Central memory CD4-positive, alpha-beta T cell (primary cell): ENCODE data around the gene DHX38.

Experiments
- DNase-seq: peaks from one replicate; pipeline ENCODE4 v3.0.0; 2022

The DHX38 gene

DNA sequence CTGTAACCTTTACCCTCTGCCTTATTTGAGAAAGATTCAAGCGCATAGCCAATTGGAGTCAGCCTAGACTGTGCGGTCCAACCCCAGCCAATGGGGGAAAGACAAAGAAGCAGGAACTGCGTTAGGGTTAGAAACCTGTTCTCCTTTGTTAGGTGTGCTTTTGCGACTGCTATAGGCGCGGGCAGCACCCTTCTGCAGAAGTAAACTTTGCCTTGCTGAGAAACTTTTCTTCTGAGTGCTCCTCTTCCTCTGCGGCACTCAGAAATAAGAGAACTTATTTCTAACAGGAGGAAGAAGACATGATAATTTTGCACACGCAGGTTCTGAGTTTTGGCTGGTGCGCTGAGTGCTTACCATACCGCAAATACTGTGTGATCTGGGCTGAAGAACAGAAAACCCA is 9.2 kb upstream of the DHX38 start:
- no peak for DNase-seq

DNA sequence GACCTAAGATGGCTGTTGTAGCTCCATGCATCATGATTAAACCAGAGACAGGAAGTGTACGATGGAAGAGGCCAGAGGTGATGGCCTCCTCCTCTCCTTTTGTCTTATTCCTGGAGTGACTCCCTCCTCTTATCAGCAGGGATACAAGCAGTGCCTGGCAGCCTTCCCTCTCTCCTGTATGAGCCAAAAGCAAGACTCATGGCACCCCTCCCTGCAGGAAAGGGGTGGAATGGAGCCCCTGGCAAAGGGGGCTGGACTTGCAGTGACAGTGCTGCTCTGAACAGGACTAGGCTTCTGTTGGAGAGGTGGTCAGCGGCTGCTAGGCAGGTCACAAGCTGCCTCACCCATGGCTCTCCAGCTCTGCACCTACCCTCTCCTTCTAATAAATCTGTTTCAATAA is 8.6 kb upstream of the DHX38 start:
- DNase-seq, result no peak

DNA sequence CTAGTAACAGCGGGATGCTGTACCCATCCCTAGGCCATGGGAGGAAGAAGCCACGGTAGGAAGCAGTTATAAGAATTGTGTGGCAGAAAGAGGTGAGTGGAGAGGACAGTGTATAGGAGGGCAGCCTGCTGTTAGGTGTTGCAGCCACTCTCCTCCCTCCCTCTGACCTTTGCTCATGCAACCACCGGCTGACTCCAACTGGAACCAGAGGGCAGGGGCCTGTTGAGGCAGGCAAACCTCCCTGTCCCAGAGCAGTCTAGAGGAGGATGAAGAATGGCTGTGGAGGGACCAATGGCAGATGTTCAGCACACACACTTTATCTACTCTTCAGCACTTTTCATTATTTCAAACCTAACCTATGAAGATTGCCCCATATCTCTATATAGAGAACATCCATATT is 2.4 kb upstream of the DHX38 start:
- DNase-seq, result no peak

DNA sequence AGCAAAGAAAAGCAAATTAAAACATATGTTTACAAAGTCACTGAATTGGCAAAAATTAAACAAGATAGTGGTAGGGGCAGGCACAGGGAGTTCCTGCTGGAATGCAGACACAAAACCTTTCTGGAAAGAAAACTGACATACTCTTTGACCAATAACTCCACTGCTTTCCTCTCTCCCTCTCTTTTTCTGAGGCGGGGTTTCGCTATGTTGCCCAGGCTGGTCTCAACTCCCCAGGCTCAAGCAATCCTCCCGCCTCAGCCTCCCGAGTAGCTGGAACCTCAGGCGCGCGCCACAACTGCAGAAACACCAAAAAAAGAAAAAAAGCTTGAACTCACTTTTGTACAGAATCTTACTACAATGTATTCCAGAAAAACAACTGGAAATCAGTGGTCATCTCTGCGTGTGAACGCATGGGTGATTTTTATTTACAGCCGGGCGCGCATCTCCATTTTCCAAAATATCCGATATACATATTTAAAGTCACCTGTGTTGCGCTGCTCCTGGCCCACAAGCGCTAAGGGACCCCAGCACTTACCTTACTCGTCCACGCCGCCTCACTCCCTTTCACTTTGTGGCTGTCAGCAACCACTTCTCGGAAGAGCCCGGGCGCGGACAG is 707 bp upstream of the DHX38 start:
- DNase-seq, result no peak

DNA sequence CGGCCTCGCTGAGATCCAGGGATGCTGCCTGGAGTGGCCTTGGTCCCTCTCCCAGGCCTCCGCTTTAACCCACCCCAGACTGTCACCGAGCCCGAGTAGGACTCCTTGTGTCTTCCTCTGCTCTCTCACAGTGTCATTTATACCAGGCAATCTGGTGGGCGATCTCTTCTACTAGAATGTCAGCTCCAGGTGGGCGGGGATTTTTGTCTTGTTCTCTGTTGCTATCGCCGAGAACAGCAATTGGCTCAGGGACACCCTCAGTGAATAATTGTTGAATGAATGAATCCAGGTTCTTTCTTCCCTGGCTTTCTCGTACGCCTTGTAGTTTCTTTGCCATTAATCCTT is 591 bp downstream of the DHX38 start:
- DNase-seq, result no peak

DNA sequence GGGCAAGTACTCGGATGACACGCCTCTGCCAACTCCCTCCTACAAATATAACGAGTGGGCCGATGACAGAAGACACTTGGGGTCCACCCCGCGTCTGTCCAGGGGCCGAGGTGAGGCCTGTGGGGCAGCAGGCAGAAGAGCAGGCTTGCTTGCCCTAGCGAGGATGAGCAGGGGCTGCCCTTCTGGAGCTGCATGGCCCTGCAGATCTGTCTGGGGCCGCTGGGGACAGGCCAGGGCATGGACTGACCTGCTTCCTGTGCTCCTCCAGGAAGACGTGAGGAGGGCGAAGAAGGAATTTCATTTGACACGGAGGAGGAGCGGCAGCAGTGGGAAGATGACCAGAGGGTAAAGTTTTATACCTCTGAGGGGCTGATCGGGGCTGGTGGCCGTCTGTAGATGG is 5.3 kb downstream of the DHX38 start:
- DNase-seq, result no peak

DNA sequence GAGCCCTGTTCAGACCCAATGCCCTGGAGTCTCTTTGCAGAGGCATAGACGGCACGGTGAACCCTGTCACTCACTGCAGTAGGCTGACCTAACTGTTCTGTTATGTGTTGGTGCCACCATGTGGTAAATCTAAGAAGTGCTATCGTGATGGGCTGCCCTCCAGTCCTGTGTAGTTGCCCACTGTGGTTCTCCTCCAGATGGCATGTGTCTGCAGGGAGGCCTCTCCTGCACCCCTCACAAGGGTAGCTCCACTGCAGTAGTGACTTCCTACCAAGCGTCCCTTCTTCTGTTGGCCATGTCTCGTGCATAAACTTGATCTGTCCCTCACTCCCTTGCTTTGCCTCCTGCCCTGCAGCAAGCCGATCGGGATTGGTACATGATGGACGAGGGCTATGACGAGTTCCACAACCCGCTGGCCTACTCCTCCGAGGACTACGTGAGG is 5.8 kb downstream of the DHX38 start:
- DNase-seq, result peak; percentile 27

DNA sequence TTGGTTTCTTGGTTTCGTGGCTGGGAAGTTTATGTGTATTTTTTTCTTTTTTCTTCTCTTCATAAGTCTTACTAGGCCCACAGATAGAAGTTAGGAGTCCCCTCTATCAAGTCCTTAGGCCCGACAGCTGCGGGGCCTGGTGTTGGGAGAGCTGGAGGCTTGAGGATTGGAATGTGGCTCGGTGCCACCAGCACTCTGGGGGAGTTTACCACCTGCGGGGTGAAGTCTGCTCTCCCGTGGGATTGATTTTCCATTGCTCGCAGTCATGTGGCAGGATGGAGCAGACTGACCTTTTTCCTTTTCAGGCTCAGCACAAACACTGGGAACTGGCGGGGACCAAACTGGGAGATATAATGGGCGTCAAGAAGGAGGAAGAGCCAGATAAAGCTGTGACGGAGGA is 7.5 kb downstream of the DHX38 start:
- DNase-seq, result no peak

DNA sequence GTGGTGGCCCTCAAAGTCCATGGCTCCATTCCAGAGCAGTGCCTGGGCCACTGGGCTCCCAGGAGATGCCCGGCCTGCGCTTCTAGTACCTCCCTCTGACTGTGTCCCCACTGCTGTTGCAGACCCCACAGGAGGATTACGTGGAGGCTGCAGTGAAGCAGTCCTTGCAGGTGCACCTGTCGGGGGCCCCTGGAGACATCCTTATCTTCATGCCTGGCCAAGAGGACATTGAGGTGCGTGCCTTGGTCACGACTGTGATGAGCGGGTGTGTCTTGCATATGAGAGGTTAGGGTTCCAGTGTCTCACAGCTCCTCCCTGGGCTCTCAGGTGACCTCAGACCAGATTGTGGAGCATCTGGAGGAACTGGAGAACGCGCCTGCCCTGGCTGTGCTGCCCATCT is 11.3 kb downstream of the DHX38 start:
- DNase-seq, result no peak

DNA sequence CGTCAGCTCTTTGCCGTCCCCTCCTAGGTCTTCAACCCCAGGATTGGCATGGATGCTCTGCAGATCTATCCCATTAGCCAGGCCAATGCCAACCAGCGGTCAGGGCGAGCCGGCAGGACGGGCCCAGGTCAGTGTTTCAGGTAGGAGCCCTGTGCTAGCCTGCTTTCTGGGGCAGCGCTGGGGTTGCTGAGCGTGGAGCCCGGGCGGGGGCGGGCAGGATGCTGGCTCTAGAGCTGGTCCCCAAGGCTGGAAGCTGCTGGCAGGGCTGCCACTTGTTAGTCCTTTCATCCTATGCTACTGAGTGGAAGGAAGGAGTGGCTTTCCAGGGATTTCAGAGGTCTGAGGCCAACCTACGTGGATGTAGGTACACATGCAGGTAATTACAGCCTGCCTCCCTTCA is 12.3 kb downstream of the DHX38 start:
- no peak for DNase-seq

DNA sequence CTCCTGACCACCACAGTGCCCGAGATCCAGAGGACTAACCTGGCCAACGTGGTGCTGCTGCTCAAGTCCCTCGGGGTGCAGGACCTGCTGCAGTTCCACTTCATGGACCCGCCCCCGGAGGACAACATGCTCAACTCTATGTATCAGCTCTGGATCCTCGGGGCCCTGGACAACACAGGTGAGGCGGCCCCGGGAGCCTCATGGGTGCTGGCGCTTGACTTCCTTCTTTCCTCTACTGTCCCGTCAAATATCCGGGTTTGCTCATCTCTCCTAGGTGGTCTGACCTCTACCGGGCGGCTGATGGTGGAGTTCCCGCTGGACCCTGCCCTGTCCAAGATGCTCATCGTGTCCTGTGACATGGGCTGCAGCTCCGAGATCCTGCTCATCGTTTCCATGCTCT is 13.7 kb downstream of the DHX38 start:
- no peak for DNase-seq

DNA sequence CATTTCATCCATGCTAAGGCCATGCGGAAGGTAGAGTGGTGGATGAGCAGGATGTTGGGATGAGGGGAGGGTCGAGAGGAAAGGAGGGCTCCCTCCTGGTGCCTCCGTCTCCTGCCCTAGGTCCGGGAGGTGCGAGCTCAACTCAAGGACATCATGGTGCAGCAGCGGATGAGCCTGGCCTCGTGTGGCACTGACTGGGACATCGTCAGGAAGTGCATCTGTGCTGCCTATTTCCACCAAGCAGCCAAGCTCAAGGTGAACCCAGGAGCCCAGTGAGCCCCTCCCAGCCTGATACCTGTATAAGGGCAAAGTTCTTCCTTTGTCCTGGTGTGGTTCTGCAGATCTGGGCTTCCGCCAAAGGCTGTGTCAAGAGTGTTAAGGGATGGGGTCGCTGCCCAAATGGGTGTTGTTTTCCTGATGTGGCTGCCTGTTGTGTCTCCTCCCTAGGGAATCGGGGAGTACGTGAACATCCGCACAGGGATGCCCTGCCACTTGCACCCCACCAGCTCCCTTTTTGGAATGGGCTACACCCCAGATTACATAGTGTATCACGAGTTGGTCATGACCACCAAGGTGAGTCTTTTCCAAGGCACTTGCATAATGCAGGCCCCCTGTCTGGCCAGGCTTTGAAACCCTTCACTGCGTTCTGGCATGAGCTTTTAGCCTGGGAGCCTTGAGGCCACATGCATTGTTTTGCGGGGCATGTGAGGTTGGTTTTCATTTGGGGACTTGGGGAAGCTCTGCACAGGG is 14.9 kb downstream of the DHX38 start:
- no peak for DNase-seq

DNA sequence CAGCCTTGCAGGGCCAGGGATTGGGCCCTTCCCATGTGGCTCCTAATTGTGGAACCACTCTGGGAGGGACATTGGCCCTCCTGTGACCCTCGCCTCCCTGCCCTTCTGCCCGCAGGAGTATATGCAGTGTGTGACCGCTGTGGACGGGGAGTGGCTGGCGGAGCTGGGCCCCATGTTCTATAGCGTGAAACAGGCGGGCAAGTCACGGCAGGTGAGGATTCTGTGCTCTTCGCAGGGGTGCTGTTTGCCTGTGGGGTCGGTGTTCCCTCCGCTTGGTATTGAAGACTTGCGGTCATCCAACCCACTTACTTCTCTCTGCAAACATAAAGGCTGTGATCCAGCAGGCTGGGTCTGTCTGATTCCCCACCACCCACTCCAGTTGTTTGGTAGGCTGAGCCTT is 15.7 kb downstream of the DHX38 start:
- DNase-seq, result no peak

DNA sequence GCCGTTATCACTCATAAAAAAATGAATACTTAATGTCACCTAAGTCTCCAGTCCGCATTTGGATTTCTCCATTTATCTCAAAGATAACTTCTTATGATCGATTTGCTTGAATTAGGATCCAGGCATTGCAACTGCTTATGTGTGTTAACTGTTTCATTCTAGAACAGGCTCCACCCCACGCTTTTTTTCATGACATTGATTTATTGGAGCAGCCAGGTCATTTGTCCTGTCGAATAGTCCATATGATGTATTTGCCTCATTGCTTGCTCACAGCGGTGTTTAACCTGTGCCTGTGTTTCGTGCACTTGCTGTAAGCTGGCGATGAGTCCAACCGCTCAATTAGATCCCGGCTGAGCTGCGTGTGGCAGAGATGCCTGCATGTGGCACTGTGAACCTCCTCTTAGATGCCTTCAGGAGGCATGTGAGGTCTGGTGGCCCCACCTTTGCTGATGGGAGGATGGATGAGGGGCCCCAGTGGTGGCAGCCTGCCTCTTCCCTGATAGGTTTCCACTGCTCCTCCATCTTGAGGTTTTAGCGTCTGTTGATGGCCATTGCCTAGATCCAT is 16.4 kb downstream of the DHX38 start:
- DNase-seq, result no peak

DNA sequence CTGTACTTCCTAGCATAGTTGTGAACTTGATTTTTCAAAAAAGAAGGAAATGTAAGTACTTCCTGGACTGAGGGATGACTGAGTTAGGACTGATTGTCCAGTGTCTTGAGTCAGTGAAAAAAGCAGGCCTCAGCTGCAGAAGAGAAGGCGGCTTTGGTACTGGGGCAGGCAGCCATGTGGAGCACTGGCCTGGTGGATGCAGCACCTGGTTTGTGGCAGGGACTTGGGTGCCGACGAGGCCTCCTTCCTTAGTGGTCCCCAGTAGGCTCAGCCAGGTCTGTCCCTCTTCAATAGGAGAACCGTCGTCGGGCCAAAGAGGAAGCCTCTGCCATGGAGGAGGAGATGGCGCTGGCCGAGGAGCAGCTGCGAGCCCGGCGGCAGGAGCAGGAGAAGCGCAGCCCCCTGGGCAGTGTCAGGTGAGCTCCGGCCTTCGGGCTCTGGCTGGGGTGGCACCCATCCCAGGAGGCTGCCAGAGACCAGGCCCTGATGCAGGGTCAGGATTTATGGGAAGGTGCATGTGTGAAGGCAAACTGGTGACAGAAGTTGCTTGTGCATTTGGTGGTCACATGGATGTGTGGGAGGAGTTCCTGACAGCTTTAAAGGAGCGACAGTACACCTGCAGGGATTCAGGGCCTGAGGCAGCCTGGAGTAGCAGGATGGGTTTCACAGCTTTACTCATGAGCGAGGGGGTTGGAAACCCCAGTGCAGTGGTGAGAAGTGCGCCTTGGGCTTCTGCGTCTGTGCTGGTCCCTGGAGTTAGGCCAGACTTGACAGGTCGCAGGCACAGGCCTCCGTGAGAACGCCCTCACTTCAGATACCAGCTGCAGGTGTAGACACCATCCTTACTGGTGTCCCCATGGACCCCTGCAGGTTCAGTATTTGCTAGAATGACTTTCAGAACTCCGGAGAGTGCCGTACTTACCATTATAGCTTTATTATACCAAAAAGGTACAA is 17.3 kb downstream of the DHX38 start:
- DNase-seq, result no peak

DNA sequence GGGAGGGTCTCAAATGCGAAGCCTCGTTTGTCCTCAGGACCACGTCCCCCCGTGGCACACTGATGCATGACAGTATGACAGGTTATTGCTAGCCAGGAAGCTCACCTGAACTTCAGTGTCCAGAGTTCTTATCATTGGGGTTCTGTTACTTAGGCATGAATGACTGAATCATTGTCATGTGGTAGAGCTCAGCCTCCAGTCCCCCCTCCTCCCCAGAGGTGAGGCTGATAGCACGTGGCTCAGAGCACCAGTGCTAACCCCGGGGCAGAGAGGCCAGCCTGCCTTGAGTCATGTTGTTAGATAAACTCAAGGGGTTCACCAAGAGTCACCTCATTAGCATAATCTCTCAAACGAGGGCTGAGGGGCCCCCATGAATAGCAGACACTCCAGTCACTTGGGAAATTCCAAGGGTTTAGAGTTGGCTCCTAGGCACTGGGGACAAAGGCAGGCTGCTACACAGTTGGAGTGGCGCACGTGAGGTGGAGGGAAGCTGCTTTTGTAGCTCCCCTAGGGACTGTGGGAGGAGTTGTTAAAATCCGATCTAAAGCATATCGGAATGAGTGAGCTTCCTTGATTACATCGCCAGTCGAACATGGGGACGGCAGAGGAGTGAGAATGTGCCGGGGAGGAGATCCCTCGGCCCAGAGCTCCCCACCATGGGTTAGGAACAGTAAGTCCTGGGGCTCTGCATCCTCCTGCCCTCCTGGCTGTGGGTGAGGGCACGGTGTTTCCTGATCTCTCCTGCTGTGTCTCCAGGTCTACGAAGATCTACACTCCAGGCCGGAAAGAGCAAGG is 18.2 kb downstream of the DHX38 start:
- DNase-seq, result no peak

DNA sequence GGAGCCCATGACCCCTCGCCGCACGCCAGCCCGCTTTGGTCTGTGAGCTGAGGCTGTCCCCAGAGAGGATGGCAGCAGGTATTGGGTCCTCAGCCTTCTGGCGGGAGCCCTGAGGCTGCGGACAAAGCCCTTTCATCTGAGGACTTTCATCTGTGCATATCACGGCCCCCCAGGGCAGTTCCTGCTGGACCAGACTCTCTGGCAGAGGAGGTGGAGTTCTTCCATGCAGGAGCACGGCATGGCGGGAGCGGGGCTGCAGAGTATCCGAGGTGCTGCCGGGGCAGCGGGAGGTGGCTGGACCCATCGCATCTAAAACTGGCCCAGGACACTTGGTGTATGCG is 18.8 kb downstream of the DHX38 start:
- no peak for DNase-seq

DNA sequence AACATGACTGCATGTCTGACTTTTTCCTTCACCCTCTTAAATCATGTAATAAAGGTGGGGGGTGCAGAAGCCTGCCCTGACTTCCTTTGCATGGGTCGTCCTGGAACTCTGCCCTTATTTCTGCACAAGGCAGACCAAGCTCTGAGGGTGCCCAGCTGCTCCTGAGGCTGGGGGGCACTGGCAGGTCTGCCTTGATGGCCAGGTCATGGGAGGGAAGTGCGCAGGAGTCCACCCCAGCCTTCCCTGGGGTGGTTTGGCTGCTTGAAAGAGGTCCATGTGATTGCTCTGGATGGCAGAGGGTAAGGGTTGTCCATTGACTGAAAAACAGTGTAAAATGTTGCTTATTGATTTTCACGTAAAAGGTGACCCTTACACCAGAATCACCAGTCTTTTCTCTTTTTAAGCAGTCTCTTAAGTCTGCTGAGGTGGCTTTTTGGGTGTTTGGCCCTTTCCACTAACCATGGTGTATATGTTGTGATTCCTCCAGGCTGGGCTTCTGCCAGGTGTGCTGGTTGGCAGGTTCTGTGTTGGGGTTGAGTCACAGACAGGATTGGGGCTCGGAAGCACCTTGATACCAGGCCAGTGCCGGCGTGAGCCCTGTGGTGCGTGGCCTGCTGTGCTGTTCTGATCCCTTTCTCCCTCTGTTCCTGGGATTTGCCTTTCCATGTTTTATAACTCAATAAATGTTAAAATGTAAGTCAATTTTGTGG is 19.4 kb downstream of the DHX38 start:
- no peak for DNase-seq

DNA sequence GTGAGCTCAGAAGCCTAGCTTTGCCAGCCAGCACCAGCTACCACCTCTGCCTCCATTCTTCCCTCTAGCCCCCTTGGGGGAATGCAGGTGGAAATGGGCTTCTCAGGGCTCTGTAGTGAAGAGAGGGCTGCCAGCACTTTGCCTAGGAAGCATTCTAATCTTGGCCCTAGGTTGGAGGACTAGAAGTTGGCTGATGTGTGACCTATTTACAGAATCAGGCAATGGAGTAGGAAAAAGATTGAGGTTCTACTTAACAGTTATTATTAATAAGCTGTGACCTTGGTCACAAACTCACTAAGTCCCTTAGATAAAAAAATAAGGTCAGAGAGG is 19.9 kb downstream of the DHX38 start:
- no peak for DNase-seq

DNA sequence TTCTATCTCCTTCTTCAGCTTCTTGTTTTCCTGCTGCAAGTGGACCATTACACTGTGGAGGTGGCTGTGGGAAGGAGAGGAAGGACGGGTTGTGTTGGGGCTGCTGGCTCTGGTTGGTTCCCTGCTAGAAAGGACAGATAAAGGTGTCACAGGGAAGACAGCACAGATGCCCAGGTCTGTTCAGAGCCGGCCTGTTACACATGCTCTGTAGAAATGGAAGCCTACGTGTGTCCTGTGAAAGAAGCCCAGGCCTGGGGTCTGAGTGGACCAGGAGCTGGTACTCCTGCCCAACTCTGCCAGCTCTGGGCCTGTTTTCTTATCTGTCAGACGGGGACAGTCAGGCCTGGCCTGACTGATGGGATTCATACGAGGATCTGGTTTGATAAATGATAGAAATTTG is 26.4 kb downstream of the DHX38 start:
- no peak for DNase-seq

DNA sequence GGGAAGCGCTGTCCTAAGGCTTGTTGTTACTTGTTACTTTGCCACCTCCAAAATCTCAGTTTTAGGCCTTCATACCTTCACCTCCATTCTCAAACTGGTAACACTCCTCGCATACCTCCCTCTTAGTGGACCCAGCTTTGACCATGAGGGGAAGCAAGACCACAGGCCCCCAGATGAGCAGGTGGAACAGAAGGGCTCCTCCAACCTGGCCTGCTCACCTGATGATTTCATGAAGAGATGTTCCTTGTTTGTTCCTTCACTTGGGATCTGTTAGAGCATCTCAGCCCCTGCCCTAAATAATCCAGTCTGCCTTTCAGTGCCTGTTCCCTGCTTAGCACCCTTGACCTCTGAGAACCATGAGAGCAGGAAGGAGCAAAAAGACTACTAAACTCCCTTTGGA is 28.7 kb downstream of the DHX38 start:
- no peak for DNase-seq

DNA sequence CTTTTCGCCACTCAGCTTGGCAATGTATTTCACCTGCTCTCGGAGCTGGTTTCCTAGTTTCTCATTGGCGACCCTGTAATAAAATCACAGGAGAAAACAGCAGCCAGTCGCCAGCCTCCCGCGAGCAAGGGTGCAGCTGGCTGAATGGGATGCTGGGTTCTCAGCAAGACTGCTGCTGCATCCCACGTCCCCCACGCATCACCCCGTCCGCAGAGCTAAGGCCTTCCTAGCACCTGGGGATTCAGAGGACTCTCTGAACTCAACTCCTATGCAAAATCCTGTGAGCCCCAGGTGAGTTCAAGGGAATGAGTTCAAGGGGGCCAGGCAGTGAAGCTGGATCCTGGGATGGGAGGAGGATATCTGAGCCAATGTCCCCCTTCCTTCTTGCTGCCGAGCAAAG is 29.3 kb downstream of the DHX38 start:
- no peak for DNase-seq
